AML-193 (cell line): ENCODE data around the gene PPP2R5D.

Experiments
- DNase-seq, 2 experiments: peaks; one replicate each; lab custom pipeline; 2025; lab: John Stamatoyannopoulos, UW

Gene PPP2R5D

DNA sequence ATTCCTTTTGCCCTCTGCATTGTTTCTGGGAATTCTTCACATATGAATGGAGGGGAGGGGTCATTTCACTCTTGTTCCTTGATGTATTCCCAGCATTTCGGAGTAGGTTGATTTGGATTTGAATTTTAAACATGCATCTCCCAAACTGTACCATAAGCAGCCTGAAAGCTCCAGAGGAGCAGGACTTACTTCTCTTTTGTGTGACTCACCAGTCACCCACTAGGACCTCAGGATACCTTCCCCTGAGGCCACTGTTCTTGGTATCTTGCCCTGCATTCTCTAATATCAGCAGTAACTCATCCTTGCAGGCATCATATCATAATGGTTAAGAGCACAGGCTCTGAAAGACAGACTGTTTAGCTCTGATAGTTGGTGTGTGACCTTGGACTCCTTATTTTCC lies 74.2 kb downstream of the PPP2R5D start:
- no peak for DNase-seq

DNA sequence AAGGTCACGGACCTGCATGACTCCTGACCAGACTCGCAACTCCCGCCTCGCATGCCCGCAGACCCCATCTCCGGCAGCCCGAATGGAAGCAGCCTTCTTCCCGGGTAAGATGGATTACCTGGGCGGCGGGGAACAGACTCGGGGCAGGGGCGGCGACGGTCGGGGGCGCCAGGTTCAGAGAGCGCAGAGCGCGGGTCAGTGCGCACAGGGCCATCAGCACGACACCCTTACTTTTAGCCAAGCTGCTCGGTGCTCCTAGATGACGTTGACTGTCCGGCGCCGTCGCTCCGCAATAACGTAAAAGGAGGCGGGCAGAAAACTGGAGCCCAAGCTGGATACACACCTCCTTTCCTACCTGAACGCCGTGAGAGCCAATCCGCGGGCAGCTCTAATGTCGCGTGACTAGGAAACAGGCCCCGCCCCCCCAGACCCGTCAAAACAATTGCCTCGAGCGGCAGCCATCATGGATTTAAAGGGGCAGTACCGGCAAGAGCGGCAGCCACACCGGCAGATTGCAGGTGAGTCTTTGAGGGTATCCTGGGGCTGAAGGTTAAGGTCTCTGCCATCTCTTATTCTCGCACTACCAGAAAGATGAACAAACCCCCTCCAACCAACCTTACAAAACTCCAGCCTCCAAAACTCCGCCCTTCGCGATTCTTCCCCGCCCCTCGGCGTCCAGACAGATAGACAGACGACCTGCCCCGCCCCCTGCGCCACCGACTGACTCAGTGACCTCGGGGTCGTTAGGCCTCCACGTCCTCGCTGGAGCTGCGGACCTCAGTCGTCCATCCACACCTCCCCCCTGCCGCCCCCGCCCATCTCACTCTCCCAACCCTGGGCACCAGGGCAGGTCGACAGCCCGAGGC lies 75.0 kb downstream of the PPP2R5D start, which contains the start of the genes KLC4 and MRPL2:
Gene KLC4 (plus strand): TSS at position 464 of the 866 bp plus-strand sequence. CDS start 1,705 bp downstream, outside the sequence.
Gene MRPL2 (minus strand): TSS at position 267 of the 866 bp plus-strand sequence. CDS start 53 bp downstream, at position 214.
- DNase-seq: peak; percentile 99

DNA sequence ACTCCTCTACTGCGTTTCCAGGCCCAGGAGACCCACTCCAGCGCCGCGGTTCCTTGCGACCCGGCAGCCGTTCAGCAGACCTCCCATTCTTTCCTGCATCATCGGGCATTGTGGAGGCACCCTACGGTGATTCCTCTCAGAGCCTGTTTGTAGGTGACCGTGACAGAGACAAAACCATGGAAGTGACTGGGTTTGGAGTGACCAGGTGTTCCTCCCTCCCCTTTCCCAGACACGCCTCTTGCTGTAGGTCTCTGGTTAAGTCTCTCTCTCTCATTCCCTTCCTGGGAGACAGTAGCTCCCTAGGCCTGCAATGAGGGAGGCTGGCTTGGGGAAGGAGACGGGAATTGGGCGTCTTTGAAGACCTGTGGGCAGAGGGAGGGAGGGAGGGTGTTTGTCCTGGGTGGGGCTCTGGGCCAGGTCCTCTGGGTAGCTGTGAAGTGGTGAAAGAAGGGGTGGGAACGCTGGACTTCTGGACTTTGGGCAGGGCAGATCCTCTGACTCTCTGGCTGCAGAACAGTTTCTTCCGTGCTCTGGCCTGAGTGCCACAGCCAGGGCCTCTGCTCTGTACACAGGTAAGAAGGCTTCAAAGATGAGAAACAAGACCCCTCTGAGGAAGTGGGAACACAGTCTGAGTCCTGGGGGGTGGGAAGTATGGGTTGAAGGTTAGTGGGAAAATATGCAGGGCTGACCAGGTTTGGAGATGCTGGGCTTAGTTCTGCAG lies 75.8 kb downstream of the PPP2R5D start:
- no peak for DNase-seq

- no peak for DNase-seq
These were observed 76.6 kb downstream of the PPP2R5D start for GRCh38 chr6:43060755-43061633.

- no peak for DNase-seq
These were observed 77.5 kb downstream of the PPP2R5D start for GRCh38 chr6:43061861-43062260.
